SK-N-SH treated with all-trans-retinoic acid at 6 μM for 48 hours (cell line): Measurements from ENCODE around the gene POU5F2.
A peak's percentile ranks its signal among the peaks of the same experiment; 100 is the strongest.

Experiments
- ATAC-seq: fragments of 200-7000 bp; cut with Tn5 transposase; 3 replicates; pipeline ENCODE4 v1.9.1; 2020; ENCODE audit warnings: mild to moderate bottlenecking, moderate library complexity
- ARNTL ChIP-seq: fragments of 450-650 bp; formaldehyde crosslinking; IDR thresholded peaks from 2 replicates; pipeline ENCODE4 v1.5.0; 2020; ENCODE audit warnings: low read depth, mild to moderate bottlenecking, moderate library complexity, borderline replicate concordance
- BACH2 ChIP-seq: fragments of 250-450 bp; sonication (Bioruptor Pico); IDR thresholded peaks from 2 replicates; pipeline ENCODE4 v1.9.0; 2021; ENCODE audit warnings: mild to moderate bottlenecking, borderline replicate concordance
- CSDC2 ChIP-seq: fragments of 250-450 bp; sonication (Bioruptor Pico); IDR thresholded peaks from 2 replicates; pipeline ENCODE4 v1.5.0; 2020; ENCODE audit warnings: mild to moderate bottlenecking, moderate library complexity
- ESRRG ChIP-seq: fragments of 250-450 bp; sonication (Bioruptor Pico); IDR thresholded peaks from 2 replicates; pipeline ENCODE4 v1.6.1; 2021; ENCODE audit warnings: mild to moderate bottlenecking
- OSR1 ChIP-seq: fragments of 250-450 bp; sonication (Bioruptor Pico); IDR thresholded peaks from 2 replicates; pipeline ENCODE4 v1.8.0; 2022; ENCODE audit warnings: moderate library complexity, mild to moderate bottlenecking, inconsistent platforms
- PPARA ChIP-seq: fragments of 250-450 bp; sonication (Bioruptor Pico); IDR thresholded peaks from 2 replicates; pipeline ENCODE4 v1.5.0; 2020; ENCODE audit warnings: mild to moderate bottlenecking, borderline replicate concordance
- RARB ChIP-seq: fragments of 250-450 bp; sonication (Bioruptor Pico); IDR thresholded peaks from 2 replicates; pipeline ENCODE4 v1.8.0; 2021; ENCODE audit warnings: mild to moderate bottlenecking, moderate library complexity
- SNAI2 ChIP-seq: fragments of 250-450 bp; sonication (Bioruptor Pico); IDR thresholded peaks from 2 replicates; pipeline ENCODE4 v1.5.0; 2020; ENCODE audit warnings: mild to moderate bottlenecking, moderate library complexity
- TCF4 ChIP-seq: fragments of 250-450 bp; sonication (Bioruptor Pico); IDR thresholded peaks from 2 replicates; pipeline ENCODE4 v1.8.0; 2021; ENCODE audit warnings: mild to moderate bottlenecking, moderate library complexity, borderline replicate concordance
- TOX ChIP-seq: fragments of 250-450 bp; sonication (Bioruptor Pico); IDR thresholded peaks from 2 replicates; pipeline ENCODE4 v1.8.0; 2021; ENCODE audit warnings: mild to moderate bottlenecking, moderate library complexity, borderline replicate concordance
- ZFP3 ChIP-seq: fragments of 250-450 bp; sonication (Bioruptor Pico); IDR thresholded peaks from 2 replicates; pipeline ENCODE4 v1.5.0; 2020; ENCODE audit warnings: mild to moderate bottlenecking, moderate library complexity
- ZFP30 ChIP-seq: fragments of 450-650 bp; formaldehyde crosslinking; IDR thresholded peaks from 2 replicates; pipeline ENCODE4 v1.5.0; 2022; ENCODE audit warnings: mild to moderate bottlenecking, moderate library complexity
- ZNF565 ChIP-seq: fragments of 450-650 bp; formaldehyde crosslinking; conservative IDR thresholded peaks from 2 replicates; pipeline ENCODE4 v1.5.0; 2020; ENCODE audit warnings: low read depth, mild to moderate bottlenecking, moderate library complexity
- ZNF70 ChIP-seq: fragments of 450-650 bp; formaldehyde crosslinking; IDR thresholded peaks from 2 replicates; pipeline ENCODE4 v1.5.0; 2020; ENCODE audit warnings: mild to moderate bottlenecking, moderate library complexity
- ZNF8 ChIP-seq: fragments of 450-650 bp; formaldehyde crosslinking; IDR thresholded peaks from 2 replicates; pipeline ENCODE4 v1.5.0; 2020; ENCODE audit warnings: mild to moderate bottlenecking, moderate library complexity
- TF ChIP-seq, protein P1 (sequence below): fragments of 250-450 bp; sonication (Bioruptor Pico); IDR thresholded peaks from 2 replicates; pipeline ENCODE4 v1.8.0; 2021; ENCODE audit warnings: low read depth, mild to moderate bottlenecking, moderate library complexity, borderline replicate concordance
- TF ChIP-seq, protein P2 (sequence below): fragments of 250-450 bp; sonication (Bioruptor Pico); IDR thresholded peaks from 2 replicates; pipeline ENCODE4 v1.5.1; 2021; ENCODE audit warnings: mild to moderate bottlenecking, moderate library complexity
- TF ChIP-seq, protein P3 (sequence below): fragments of 250-450 bp; sonication (Bioruptor Pico); IDR thresholded peaks from 2 replicates; pipeline ENCODE4 v1.5.0; 2020; ENCODE audit warnings: mild to moderate bottlenecking, moderate library complexity
- TF ChIP-seq, protein P4 (sequence below): fragments of 250-450 bp; sonication (Bioruptor Pico); IDR thresholded peaks from 2 replicates; pipeline ENCODE4 v1.8.0; 2020; ENCODE audit warnings: mild to moderate bottlenecking, moderate library complexity, borderline replicate concordance

Gene POU5F2

DNA sequence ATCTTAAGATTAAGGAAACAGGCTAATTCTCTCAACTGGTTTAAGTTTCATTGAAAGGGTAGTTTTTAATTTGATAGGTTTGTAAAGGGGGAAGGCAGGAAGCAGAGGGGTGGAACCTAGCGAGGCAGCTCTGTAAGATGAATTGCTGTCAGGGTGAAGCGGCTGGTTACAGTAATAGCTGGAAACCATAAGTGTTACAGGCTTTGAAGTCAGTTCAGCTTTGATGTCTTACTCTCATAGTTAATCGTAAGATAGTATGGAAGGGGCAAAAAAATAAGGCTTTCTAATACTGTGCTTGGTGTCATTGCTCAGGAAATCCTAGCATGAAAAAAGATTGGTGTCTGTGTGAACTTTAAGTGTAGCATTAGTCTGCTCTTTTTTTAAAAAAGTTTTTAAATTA lies 20.3 kb downstream of the POU5F2 start:
- TF ChIP-seq TOX (CRISPR knock-in tag) (no peak), ZFP30 (CRISPR knock-in tag) (no peak)
- no peak for ATAC-seq

DNA sequence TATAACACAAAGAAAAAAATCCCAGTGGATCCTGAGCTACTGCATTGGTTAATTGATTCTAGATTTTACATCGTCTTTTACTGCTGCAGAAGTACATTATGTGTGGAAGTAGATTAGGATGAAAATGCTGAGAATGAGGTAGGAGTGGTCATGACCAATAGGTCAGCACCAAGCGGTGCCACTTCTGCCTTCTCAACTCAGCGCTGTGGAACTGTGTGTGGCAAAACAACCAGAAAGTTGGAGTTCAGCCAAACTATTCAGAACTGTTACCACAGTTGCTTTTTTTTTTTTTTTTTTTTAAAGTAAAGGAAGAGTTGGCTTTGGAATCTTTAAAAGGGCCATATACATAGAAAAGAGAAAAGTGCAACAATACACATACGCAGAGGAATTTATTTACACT lies 24.2 kb downstream of the POU5F2 start:
- ATAC-seq = peak; percentile 30; the same call in 1 of the 3 replicates
- TF ChIP-seq ZNF70 (CRISPR knock-in tag) (no peak), TCF4 (CRISPR knock-in tag) (no peak), SNAI2 (CRISPR knock-in tag) (no peak), OSR1 (no peak), ESRRG (CRISPR knock-in tag) (no peak), ZFP3 (no peak)
- TF ChIP-seq, protein P1, sequence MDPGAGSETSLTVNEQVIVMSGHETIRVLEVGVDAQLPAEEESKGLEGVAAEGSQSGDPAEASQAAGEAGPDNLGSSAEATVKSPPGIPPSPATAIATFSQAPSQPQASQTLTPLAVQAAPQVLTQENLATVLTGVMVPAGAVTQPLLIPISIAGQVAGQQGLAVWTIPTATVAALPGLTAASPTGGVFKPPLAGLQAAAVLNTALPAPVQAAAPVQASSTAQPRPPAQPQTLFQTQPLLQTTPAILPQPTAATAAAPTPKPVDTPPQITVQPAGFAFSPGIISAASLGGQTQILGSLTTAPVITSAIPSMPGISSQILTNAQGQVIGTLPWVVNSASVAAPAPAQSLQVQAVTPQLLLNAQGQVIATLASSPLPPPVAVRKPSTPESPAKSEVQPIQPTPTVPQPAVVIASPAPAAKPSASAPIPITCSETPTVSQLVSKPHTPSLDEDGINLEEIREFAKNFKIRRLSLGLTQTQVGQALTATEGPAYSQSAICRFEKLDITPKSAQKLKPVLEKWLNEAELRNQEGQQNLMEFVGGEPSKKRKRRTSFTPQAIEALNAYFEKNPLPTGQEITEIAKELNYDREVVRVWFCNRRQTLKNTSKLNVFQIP (CRISPR knock-in tag) = no peak

DNA sequence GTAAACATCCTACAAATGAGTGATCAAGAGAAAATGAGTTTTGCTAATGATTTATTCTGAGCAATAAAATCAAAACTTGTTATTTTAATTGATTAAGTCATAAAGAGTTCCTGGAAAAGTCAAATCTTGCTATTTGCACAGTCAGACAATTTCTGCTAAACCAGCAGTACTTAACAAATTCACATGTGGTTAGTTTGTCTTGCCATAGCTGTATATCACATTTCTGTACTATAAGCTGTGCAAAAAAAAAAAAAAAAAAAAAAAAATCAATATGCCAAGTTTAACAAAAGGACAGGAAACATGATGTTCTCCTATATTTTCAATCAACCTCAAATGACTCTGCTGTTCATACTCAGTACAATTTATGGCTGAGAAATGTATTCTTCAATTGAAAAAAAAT lies 24.9 kb downstream of the POU5F2 start:
- TF ChIP-seq BACH2 (CRISPR knock-in tag) = no peak
- no peak for TF ChIP-seq PPARA (CRISPR knock-in tag)
- TF ChIP-seq, protein P2, sequence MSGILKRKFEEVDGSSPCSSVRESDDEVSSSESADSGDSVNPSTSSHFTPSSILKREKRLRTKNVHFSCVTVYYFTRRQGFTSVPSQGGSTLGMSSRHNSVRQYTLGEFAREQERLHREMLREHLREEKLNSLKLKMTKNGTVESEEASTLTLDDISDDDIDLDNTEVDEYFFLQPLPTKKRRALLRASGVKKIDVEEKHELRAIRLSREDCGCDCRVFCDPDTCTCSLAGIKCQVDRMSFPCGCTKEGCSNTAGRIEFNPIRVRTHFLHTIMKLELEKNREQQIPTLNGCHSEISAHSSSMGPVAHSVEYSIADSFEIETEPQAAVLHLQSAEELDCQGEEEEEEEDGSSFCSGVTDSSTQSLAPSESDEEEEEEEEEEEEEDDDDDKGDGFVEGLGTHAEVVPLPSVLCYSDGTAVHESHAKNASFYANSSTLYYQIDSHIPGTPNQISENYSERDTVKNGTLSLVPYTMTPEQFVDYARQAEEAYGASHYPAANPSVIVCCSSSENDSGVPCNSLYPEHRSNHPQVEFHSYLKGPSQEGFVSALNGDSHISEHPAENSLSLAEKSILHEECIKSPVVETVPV (CRISPR knock-in tag) = no peak
- no peak for TF ChIP-seq ESRRG (CRISPR knock-in tag)
- TF ChIP-seq ZNF565 (CRISPR knock-in tag) = no peak
- no peak for TF ChIP-seq CSDC2 (CRISPR knock-in tag)
- no peak for TF ChIP-seq ZNF70 (CRISPR knock-in tag)
- TF ChIP-seq TCF4 (CRISPR knock-in tag) = no peak
- no peak for TF ChIP-seq RARB (CRISPR knock-in tag)
- no peak for TF ChIP-seq SNAI2 (CRISPR knock-in tag)
- no peak for ATAC-seq

DNA sequence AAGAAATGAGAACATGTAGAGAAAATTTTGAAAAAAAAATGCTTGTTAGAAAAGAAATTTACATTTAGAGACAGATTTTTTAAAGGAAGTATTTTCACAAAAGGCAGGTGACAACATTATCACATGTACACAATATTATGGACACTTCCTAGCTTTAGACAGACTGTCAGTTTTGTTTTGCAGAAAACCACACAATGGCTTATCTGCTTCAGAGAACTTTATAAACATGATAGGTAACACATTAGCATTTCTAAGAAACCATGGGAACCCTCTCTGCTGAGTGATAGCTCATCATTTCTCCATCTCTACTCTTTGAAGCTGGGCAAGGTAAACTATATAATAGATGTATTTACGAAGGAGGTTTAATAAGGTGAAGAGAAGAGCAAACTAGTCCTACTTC lies 25.6 kb downstream of the POU5F2 start:
- no peak for ATAC-seq
- no peak for TF ChIP-seq OSR1
- no peak for TF ChIP-seq TOX (CRISPR knock-in tag)
- TF ChIP-seq, protein P3, sequence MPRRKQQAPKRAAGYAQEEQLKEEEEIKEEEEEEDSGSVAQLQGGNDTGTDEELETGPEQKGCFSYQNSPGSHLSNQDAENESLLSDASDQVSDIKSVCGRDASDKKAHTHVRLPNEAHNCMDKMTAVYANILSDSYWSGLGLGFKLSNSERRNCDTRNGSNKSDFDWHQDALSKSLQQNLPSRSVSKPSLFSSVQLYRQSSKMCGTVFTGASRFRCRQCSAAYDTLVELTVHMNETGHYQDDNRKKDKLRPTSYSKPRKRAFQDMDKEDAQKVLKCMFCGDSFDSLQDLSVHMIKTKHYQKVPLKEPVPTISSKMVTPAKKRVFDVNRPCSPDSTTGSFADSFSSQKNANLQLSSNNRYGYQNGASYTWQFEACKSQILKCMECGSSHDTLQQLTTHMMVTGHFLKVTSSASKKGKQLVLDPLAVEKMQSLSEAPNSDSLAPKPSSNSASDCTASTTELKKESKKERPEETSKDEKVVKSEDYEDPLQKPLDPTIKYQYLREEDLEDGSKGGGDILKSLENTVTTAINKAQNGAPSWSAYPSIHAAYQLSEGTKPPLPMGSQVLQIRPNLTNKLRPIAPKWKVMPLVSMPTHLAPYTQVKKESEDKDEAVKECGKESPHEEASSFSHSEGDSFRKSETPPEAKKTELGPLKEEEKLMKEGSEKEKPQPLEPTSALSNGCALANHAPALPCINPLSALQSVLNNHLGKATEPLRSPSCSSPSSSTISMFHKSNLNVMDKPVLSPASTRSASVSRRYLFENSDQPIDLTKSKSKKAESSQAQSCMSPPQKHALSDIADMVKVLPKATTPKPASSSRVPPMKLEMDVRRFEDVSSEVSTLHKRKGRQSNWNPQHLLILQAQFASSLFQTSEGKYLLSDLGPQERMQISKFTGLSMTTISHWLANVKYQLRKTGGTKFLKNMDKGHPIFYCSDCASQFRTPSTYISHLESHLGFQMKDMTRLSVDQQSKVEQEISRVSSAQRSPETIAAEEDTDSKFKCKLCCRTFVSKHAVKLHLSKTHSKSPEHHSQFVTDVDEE (CRISPR knock-in tag) = no peak
- TF ChIP-seq BACH2 (CRISPR knock-in tag) = no peak
- TF ChIP-seq ZFP30 (CRISPR knock-in tag) = no peak
- no peak for TF ChIP-seq ZNF70 (CRISPR knock-in tag)
- no peak for TF ChIP-seq ZFP3

DNA sequence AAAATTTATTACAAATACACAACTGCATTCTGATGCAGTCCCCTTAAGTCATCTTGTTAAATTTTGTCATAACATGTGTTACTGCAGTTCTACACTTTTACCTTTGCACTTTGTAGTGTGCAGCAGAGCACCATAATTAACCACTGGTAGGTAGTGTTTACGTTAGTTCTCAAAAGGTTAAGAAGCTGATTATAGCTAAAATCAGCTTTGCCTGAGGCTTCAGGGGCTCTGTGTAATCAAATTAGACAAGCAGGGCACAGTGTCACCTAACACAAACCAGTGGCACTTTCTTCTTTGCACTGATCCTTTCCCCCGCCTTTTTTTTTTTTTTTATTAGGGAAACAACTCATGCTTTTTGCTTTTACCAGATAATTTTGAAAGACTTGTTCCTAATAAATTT lies 26.1 kb downstream of the POU5F2 start:
- ATAC-seq = no peak
- TF ChIP-seq ESRRG (CRISPR knock-in tag) (no peak), PPARA (CRISPR knock-in tag) (no peak), BACH2 (CRISPR knock-in tag) (no peak), TCF4 (CRISPR knock-in tag) (no peak), SNAI2 (CRISPR knock-in tag) (no peak), ARNTL (CRISPR knock-in tag) (no peak), ZNF70 (CRISPR knock-in tag) (no peak), RARB (CRISPR knock-in tag) (no peak), OSR1 (no peak), ZFP30 (CRISPR knock-in tag) (no peak), ZNF565 (CRISPR knock-in tag) (no peak), TOX (CRISPR knock-in tag) (no peak), ZNF8 (CRISPR knock-in tag) (no peak)
- TF ChIP-seq, protein P4, sequence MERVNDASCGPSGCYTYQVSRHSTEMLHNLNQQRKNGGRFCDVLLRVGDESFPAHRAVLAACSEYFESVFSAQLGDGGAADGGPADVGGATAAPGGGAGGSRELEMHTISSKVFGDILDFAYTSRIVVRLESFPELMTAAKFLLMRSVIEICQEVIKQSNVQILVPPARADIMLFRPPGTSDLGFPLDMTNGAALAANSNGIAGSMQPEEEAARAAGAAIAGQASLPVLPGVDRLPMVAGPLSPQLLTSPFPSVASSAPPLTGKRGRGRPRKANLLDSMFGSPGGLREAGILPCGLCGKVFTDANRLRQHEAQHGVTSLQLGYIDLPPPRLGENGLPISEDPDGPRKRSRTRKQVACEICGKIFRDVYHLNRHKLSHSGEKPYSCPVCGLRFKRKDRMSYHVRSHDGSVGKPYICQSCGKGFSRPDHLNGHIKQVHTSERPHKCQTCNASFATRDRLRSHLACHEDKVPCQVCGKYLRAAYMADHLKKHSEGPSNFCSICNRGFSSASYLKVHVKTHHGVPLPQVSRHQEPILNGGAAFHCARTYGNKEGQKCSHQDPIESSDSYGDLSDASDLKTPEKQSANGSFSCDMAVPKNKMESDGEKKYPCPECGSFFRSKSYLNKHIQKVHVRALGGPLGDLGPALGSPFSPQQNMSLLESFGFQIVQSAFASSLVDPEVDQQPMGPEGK (CRISPR knock-in tag) = no peak
- TF ChIP-seq, protein P1 (CRISPR knock-in tag) = no peak
- TF ChIP-seq, protein P2 (CRISPR knock-in tag) = no peak
- TF ChIP-seq, all 23 proteins: peak for 0
